ENCODE measurements around the gene ASCC1.

GRCh38 chr10:72077275-72077990, 138.6 kb downstream of the ASCC1 start:
- TF ChIP-seq CTCF (IDR thresholded peaks at IDR 0.05) (no peak), POLR2AphosphoS5 (IDR thresholded peaks at IDR 0.05) (no peak)
